Measurements from ENCODE around the gene SEMA3C. TPM values are rescaled to one million over a fixed set of nuclear protein-coding genes. Genes with fewer than 3 reads are reported as not detected.

SEMA3C gene
- total and polyA plus RNA-seq, 2 donors (not counting 1 experiment from before 2014, with no cell fraction given), result 0.06 TPM; not detected in 1

- Mint-ChIP-seq H3K27ac (no peak overlapping the region), H3K4me3 (no peak overlapping the region), H3K27me3 (no peaks in the 10 kb centered on the region), H3K4me1 (no peaks in the 10 kb centered on the region), H3K9me3 (ENCODE audit: insufficient read depth) (no peaks in the 10 kb centered on the region)
- Histone ChIP-seq H3K9me3 (ENCODE audit: control extremely low read depth in 1 of 3, control insufficient read depth in 2 of 3, insufficient read depth in 1 of 3, low read length in 2 of 3) (no peaks in the 10 kb centered on the region), H3K36me3 (replicated peaks in 1 of 2; ENCODE audit: control extremely low read depth in 1 of 2, control insufficient read depth in 1 of 2, extremely low read depth in 1 of 2, insufficient read depth in 2 of 2, low read length in 1 of 2) (no peaks in the 10 kb centered on the region), H3K9ac (ENCODE audit: low read length) (no peak overlapping the region), H3K4me3 (ENCODE audit: control extremely low read depth in 1 of 5, extremely low read depth in 1 of 5, insufficient read depth in 1 of 5, low read depth in 2 of 5, low read length in 4 of 5) (no peak overlapping the region), H3K27ac (ENCODE audit: low read length in 2 of 2) (no peak overlapping the region), H3K27me3 (replicated peaks in 1 of 4; ENCODE audit: control extremely low read depth in 1 of 4, control insufficient read depth in 3 of 4, insufficient read depth in 4 of 4, low read length in 3 of 4) (no peaks in the 10 kb centered on the region), H3K4me2 (replicated peaks; ENCODE audit: low read depth, low read length, poor library complexity, severe bottlenecking) (no peak overlapping the region), H2AFZ (ENCODE audit: insufficient read depth, low read depth, low read length, poor library complexity, severe bottlenecking) (no peak overlapping the region), H3K79me2 (ENCODE audit: control insufficient read depth, insufficient read depth, low read length) (no peaks in the 10 kb centered on the region), H3K4me1 (ENCODE audit: control insufficient read depth in 2 of 2, insufficient read depth in 2 of 2, low read length in 2 of 2) (no peaks in the 10 kb centered on the region), H4K20me1 (ENCODE audit: control insufficient read depth, insufficient read depth, low read length, poor library complexity, severe bottlenecking) (no peaks in the 10 kb centered on the region)
- no peak for DNase-seq
- TF ChIP-seq CTCF (IDR thresholded peaks at IDR 0.05), result no peak
- TF ChIP-seq EZH2 (IDR thresholded peaks at IDR 0.05; ENCODE audit: borderline replicate concordance, insufficient read depth, low read depth, low read length, poor library complexity, severe bottlenecking), result no peak
- no CpG with 5 or more reads among the region's 2 CpGs for WGBS (ENCODE audit: insufficient coverage)
- no peak for ATAC-seq (ENCODE audit: low read depth)
- CTCF ChIA-PET, result no interaction called here
- intact Hi-C loops (cut with micrococcal nuclease), result no loop called here
- POLR2A ChIA-PET, result no interaction called here
These were observed 78.2 kb downstream of the SEMA3C start for GRCh38 chr7:80840681-80841080.

DNA sequence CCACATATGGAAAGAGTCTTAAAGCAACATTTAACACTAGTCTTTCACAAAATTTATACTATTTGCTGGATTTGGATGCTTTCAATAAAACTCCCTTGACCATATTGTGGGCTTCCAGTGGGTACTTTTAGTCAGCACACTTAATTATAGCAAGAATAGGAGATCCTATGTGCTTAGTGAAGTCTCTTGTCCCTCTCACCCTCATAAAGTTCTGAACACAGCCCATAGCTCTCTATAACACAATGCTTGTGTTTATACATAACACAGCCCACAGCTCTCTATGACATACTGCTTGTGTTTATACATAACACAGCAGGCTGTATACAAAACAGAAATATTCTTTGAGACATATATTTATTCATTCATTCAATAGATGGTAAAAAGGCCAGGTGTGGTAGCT lies 79.0 kb downstream of the SEMA3C start:
- H3K4me1 Mint-ChIP-seq, result no peaks in the 10 kb centered on the region
- ChIA-PET CTCF (no interaction called here), POLR2A (no interaction called here)
- Histone ChIP-seq H3K4me2 (replicated peaks; ENCODE audit: low read depth, low read length, poor library complexity, severe bottlenecking) (no peak overlapping the region), H3K27ac (ENCODE audit: low read length in 2 of 2) (no peak overlapping the region), H3K9me3 (ENCODE audit: control extremely low read depth in 1 of 3, control insufficient read depth in 2 of 3, insufficient read depth in 1 of 3, low read length in 2 of 3) (no peaks in the 10 kb centered on the region), H3K79me2 (ENCODE audit: control insufficient read depth, insufficient read depth, low read length) (no peaks in the 10 kb centered on the region), H3K36me3 (replicated peaks in 1 of 2; ENCODE audit: control extremely low read depth in 1 of 2, control insufficient read depth in 1 of 2, extremely low read depth in 1 of 2, insufficient read depth in 2 of 2, low read length in 1 of 2) (no peaks in the 10 kb centered on the region), H2AFZ (ENCODE audit: insufficient read depth, low read depth, low read length, poor library complexity, severe bottlenecking) (no peak overlapping the region), H3K9ac (ENCODE audit: low read length) (no peak overlapping the region), H3K4me1 (ENCODE audit: control insufficient read depth in 2 of 2, insufficient read depth in 2 of 2, low read length in 2 of 2) (no peaks in the 10 kb centered on the region), H3K27me3 (replicated peaks in 1 of 4; ENCODE audit: control extremely low read depth in 1 of 4, control insufficient read depth in 3 of 4, insufficient read depth in 4 of 4, low read length in 3 of 4) (no peaks in the 10 kb centered on the region), H3K4me3 (ENCODE audit: control extremely low read depth in 1 of 5, extremely low read depth in 1 of 5, insufficient read depth in 1 of 5, low read depth in 2 of 5, low read length in 4 of 5) (no peak overlapping the region), H4K20me1 (ENCODE audit: control insufficient read depth, insufficient read depth, low read length, poor library complexity, severe bottlenecking) (no peaks in the 10 kb centered on the region)
- H3K27ac Mint-ChIP-seq, result no peak overlapping the region
- ATAC-seq (ENCODE audit: low read depth) (no peak), DNase-seq (no peak)
- intact Hi-C loops (cut with micrococcal nuclease), result no loop called here
- H3K27me3 Mint-ChIP-seq, result no peaks in the 10 kb centered on the region
- H3K9me3 Mint-ChIP-seq (ENCODE audit: insufficient read depth), result no peaks in the 10 kb centered on the region
- H3K4me3 Mint-ChIP-seq, result no peak overlapping the region
- TF ChIP-seq EZH2 (IDR thresholded peaks at IDR 0.05; ENCODE audit: borderline replicate concordance, insufficient read depth, low read depth, low read length, poor library complexity, severe bottlenecking) (no peak), CTCF (IDR thresholded peaks at IDR 0.05) (no peak)

Data from B cell (primary cell).